ENCODE results near the gene ORAI3.

- no peak for TF ChIP-seq EZH2 (IDR thresholded peaks at IDR 0.05; ENCODE audit: borderline replicate concordance)
- no peak for TF ChIP-seq CTCF (IDR thresholded peaks at IDR 0.05; ENCODE audit: poor library complexity)
These were observed 21.7 kb upstream of the ORAI3 start for GRCh38 chr16:30926937-30927788.
